ENCODE data around the gene CNN2. TPM values are rescaled to one million over a fixed set of nuclear protein-coding genes. Genes with fewer than 3 reads are reported as not detected.

The CNN2 gene
- total RNA-seq, 1 experiment from 2014 or later: 151 TPM

DNA sequence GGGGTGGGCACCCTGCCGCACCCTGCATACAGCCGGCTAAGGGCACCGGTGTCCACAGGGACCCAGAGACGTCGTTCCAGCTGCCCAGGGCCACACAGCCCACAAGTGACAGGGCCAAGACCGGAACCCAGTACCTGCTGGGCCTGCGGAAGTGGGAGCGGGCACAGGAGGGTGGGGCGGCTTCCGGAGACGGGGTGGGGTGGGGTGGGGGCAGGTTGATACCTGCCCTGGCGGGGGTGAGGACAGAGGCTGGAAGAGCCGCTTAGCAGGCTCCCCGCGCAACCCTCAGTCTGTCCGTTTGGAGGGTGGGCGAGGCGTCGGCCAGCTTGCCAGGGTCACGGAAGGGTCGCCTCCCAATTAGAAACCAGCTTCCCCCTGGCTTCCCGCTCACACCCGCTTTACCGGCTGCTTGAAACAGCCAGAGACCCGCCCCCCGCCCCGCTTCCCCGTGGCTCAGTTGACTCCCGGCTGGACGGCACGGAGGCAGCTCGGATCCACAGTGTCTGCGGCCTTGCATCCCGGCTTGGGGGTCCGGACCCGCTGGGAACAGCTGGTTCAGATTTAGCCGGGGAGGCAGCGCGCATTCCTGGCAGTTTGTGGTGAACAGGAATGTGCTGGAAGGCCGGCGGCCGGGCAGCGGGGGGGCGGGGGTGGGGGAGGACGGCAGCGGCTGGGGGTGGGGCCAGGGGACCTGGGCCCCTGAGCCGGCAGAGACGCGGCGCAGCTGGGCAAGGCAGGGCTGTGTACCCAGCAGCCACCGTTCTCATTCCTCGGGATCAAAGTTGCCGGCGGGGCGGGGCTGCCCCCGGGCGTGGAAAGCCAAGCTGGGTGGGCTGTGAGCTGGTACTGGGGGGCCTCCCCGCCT lies 1.9 kb downstream of the CNN2 start:
- no TSS peak for BruUV-seq (replicated peaks)
- intact Hi-C loops (cut with micrococcal nuclease; ENCODE audit: unreplicated experiment): no loop called here
- Mint-ChIP-seq H3K36me3 (ENCODE audit: insufficient read depth, unreplicated experiment) (peaks cover 47% of the 10 kb centered on the region), H3K4me1 (ENCODE audit: low read depth, unreplicated experiment) (no peaks in the 10 kb centered on the region), H3K27ac (ENCODE audit: unreplicated experiment) (no peak overlapping the region), H3K9me3 (ENCODE audit: low read depth, unreplicated experiment) (no peaks in the 10 kb centered on the region), H3K27me3 (ENCODE audit: unreplicated experiment) (no peaks in the 10 kb centered on the region), H3K4me3 (ENCODE audit: low read depth, unreplicated experiment) (peak overlapping the region; percentile 81)
- CTCF ChIA-PET: interaction anchor here (0.6 to 1.3 kb wide), 3 partner anchors 11 to 342 kb away, joined by 3 to 13 read pairs (median 7); partner anchors contain the start of gene ABCA7
- TF ChIP-seq, protein P1, sequence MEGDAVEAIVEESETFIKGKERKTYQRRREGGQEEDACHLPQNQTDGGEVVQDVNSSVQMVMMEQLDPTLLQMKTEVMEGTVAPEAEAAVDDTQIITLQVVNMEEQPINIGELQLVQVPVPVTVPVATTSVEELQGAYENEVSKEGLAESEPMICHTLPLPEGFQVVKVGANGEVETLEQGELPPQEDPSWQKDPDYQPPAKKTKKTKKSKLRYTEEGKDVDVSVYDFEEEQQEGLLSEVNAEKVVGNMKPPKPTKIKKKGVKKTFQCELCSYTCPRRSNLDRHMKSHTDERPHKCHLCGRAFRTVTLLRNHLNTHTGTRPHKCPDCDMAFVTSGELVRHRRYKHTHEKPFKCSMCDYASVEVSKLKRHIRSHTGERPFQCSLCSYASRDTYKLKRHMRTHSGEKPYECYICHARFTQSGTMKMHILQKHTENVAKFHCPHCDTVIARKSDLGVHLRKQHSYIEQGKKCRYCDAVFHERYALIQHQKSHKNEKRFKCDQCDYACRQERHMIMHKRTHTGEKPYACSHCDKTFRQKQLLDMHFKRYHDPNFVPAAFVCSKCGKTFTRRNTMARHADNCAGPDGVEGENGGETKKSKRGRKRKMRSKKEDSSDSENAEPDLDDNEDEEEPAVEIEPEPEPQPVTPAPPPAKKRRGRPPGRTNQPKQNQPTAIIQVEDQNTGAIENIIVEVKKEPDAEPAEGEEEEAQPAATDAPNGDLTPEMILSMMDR (IDR thresholded peaks at IDR 0.05; ENCODE audit: unreplicated experiment): no peak
- peak; percentile 59 for DNase-seq

GRCh38 chr19:1032264-1032867 lies 6.0 kb downstream of the CNN2 start:
- H3K4me1 Mint-ChIP-seq (ENCODE audit: low read depth, unreplicated experiment): peaks cover under 1% of the 10 kb centered on the region
- no peaks in the 10 kb centered on the region for H3K27me3 Mint-ChIP-seq (ENCODE audit: unreplicated experiment)
- DNase-seq: no peak
- intact Hi-C loops (cut with micrococcal nuclease; ENCODE audit: unreplicated experiment): no loop called here
- H3K36me3 Mint-ChIP-seq (ENCODE audit: insufficient read depth, unreplicated experiment): peaks cover 65% of the 10 kb centered on the region
- H3K9me3 Mint-ChIP-seq (ENCODE audit: low read depth, unreplicated experiment): no peaks in the 10 kb centered on the region
- TF ChIP-seq, protein P1 (IDR thresholded peaks at IDR 0.05; ENCODE audit: unreplicated experiment): no peak
- CTCF ChIA-PET: no interaction called here
- H3K27ac Mint-ChIP-seq (ENCODE audit: unreplicated experiment): no peak overlapping the region
- no TSS peak for BruUV-seq (replicated peaks)
- no peak overlapping the region for H3K4me3 Mint-ChIP-seq (ENCODE audit: low read depth, unreplicated experiment)

- Mint-ChIP-seq H3K27me3 (ENCODE audit: unreplicated experiment) (no peaks in the 10 kb centered on the region), H3K36me3 (ENCODE audit: insufficient read depth, unreplicated experiment) (peaks cover 77% of the 10 kb centered on the region), H3K27ac (ENCODE audit: unreplicated experiment) (no peak overlapping the region), H3K9me3 (ENCODE audit: low read depth, unreplicated experiment) (no peaks in the 10 kb centered on the region), H3K4me1 (ENCODE audit: low read depth, unreplicated experiment) (peaks cover 9% of the 10 kb centered on the region), H3K4me3 (ENCODE audit: low read depth, unreplicated experiment) (no peak overlapping the region)
- intact Hi-C loops (cut with micrococcal nuclease; ENCODE audit: unreplicated experiment): no loop called here
- CTCF ChIA-PET: no interaction called here
- DNase-seq: no peak
- TF ChIP-seq, protein P1 (IDR thresholded peaks at IDR 0.05; ENCODE audit: unreplicated experiment): no peak
- no TSS peak for BruUV-seq (replicated peaks)
These were observed 9.7 kb downstream of the CNN2 start for GRCh38 chr19:1035998-1036621.

DNA sequence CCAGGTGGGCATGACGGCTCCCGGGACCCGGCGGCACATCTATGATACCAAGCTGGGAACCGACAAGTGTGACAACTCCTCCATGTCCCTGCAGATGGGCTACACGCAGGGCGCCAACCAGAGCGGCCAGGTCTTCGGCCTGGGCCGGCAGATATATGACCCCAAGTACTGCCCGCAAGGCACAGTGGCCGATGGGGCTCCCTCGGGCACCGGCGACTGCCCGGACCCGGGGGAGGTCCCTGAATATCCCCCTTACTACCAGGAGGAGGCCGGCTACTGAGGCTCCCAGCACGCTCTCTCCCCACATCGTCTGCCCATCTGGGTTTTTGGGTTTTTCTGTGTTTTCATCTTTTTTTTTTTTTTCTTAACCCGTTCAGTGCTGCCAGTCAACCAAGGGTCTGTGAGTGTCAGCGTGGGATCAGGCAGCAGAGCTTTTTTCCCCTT lies 11.2 kb downstream of the CNN2 start:
- Mint-ChIP-seq H3K36me3 (ENCODE audit: insufficient read depth, unreplicated experiment) (peaks cover 73% of the 10 kb centered on the region), H3K4me3 (ENCODE audit: low read depth, unreplicated experiment) (no peak overlapping the region), H3K27ac (ENCODE audit: unreplicated experiment) (no peak overlapping the region), H3K4me1 (ENCODE audit: low read depth, unreplicated experiment) (peaks cover 9% of the 10 kb centered on the region), H3K9me3 (ENCODE audit: low read depth, unreplicated experiment) (no peaks in the 10 kb centered on the region), H3K27me3 (ENCODE audit: unreplicated experiment) (no peaks in the 10 kb centered on the region)
- CTCF ChIA-PET: no interaction called here
- intact Hi-C loops (cut with micrococcal nuclease; ENCODE audit: unreplicated experiment): no loop called here
- DNase-seq: no peak
- no TSS peak for BruUV-seq (replicated peaks)
- TF ChIP-seq, protein P1 (IDR thresholded peaks at IDR 0.05; ENCODE audit: unreplicated experiment): no peak
